ENCODE measurements around the gene IL1B.

GRCh38 chr2:112794841-112795240, 41.7 kb downstream of the IL1B start:
- no peak for TF ChIP-seq CTCF (IDR thresholded peaks at IDR 0.05)
- no peak for TF ChIP-seq EZH2 (IDR thresholded peaks at IDR 0.05; ENCODE audit: borderline replicate concordance, insufficient read depth, low read depth, low read length, poor library complexity, severe bottlenecking)
